GM12875 (cell line): ENCODE measurements around the gene STEAP4.
"Not testable (repeated sequence)": the region's sequence is repeated elsewhere in the genome, so short reads cannot be mapped to it uniquely, and the experiment has no call there.

Experiments
- H3K4me3 ChIP-seq: one replicate; pipeline ENCODE4 v1.5.1; 2011; ENCODE audit warnings: low read depth, low read length, control low read depth
- TF ChIP-seq, protein P1 (sequence below): IDR thresholded peaks from 2 replicates; pipeline ENCODE4 v1.5.1; 2011; ENCODE audit warnings: low read depth, mild to moderate bottlenecking, control low read depth, inconsistent platforms, low read length, moderate library complexity, borderline replicate concordance; ENCODE audit not compliant: insufficient read depth

Gene STEAP4

GRCh38 chr7:88260719-88261118 lies 46.0 kb downstream of the STEAP4 start:
- TF ChIP-seq, protein P1, sequence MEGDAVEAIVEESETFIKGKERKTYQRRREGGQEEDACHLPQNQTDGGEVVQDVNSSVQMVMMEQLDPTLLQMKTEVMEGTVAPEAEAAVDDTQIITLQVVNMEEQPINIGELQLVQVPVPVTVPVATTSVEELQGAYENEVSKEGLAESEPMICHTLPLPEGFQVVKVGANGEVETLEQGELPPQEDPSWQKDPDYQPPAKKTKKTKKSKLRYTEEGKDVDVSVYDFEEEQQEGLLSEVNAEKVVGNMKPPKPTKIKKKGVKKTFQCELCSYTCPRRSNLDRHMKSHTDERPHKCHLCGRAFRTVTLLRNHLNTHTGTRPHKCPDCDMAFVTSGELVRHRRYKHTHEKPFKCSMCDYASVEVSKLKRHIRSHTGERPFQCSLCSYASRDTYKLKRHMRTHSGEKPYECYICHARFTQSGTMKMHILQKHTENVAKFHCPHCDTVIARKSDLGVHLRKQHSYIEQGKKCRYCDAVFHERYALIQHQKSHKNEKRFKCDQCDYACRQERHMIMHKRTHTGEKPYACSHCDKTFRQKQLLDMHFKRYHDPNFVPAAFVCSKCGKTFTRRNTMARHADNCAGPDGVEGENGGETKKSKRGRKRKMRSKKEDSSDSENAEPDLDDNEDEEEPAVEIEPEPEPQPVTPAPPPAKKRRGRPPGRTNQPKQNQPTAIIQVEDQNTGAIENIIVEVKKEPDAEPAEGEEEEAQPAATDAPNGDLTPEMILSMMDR: no peak
- H3K4me3 ChIP-seq: no peak overlapping the region

- TF ChIP-seq, protein P1: no peak
These were observed 46.9 kb downstream of the STEAP4 start for GRCh38 chr7:88259656-88260380.

DNA sequence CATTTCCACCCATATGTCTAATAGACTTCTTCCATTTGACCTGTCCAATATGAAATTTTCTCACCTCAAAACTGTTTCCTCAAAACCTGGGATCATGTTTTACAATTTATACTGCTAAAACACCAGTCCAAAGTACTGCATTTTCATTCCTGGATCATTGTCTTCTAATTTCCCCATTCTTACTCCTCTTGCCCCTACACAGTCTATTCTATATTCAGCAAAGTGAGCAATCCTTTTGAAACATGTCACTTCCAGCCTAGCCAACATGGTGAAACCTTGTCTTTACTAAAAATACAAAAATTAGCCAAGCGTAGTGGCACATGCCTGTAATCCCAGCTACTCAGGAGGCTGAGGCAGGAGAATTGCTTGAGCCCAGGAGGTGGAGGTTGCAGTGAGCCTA lies 48.4 kb downstream of the STEAP4 start:
- H3K4me3 ChIP-seq: not testable (repeated sequence)

More at GRCh38 chr7:88259656-88260380, 46.9 kb downstream of the STEAP4 start:
- H3K4me3 ChIP-seq: no peak overlapping the region

DNA sequence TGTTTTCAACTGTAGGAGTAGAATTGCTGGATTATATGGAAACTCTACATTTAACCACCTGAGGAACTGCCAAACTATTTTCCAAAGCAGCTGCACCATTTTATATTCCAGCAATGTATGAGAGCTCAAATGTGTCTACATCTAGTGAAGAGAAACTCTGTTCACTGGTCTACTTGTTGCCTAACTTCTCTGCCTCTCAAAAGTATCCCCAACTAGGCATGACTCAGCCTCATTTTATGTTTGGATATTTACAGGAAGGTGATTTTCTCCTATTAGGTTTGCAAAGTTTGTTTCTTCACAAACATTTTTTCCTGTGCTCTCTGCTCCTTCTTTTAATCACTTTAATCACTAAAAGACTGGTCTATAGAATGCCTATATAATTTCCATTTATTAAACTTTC lies 49.8 kb downstream of the STEAP4 start:
- TF ChIP-seq, protein P1: no peak
- H3K4me3 ChIP-seq: no peak overlapping the region

- no peak overlapping the region for H3K4me3 ChIP-seq
- TF ChIP-seq, protein P1: no peak
These were observed 51.8 kb downstream of the STEAP4 start for GRCh38 chr7:88254721-88255424.

DNA sequence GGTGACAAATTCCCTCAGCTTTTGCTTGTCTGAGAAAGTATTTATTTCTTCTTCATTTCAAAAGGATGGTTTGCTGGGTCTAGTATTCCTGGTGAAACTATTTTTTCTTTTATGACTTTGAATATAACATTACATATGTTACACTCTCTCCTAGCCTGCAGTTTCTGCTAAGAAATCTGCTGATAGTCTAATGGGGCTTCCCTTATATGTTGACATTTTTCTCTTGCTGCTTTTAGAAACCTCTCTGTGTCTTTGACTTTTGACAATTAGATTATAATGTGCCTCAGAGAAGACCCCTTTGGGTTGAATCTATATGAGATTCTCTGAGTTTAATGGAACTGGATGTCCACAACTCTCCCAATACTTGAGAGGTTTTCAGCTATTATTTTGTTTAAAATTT lies 53.1 kb downstream of the STEAP4 start:
- H3K4me3 ChIP-seq: no peak overlapping the region
- TF ChIP-seq, protein P1: no peak

- H3K4me3 ChIP-seq: no peak overlapping the region
- TF ChIP-seq, protein P1: no peak
These were observed 62.4 kb downstream of the STEAP4 start for GRCh38 chr7:88244258-88244657.
